ENCODE results near the gene FSCN2. TPM values are rescaled to one million over a fixed set of nuclear protein-coding genes. Genes with fewer than 3 reads are reported as not detected.

FSCN2 gene
- total and polyA plus RNA-seq, 2 of the 4 experiments (the other 2 are of a cell fraction): 0.18 to 0.84 TPM

DNA sequence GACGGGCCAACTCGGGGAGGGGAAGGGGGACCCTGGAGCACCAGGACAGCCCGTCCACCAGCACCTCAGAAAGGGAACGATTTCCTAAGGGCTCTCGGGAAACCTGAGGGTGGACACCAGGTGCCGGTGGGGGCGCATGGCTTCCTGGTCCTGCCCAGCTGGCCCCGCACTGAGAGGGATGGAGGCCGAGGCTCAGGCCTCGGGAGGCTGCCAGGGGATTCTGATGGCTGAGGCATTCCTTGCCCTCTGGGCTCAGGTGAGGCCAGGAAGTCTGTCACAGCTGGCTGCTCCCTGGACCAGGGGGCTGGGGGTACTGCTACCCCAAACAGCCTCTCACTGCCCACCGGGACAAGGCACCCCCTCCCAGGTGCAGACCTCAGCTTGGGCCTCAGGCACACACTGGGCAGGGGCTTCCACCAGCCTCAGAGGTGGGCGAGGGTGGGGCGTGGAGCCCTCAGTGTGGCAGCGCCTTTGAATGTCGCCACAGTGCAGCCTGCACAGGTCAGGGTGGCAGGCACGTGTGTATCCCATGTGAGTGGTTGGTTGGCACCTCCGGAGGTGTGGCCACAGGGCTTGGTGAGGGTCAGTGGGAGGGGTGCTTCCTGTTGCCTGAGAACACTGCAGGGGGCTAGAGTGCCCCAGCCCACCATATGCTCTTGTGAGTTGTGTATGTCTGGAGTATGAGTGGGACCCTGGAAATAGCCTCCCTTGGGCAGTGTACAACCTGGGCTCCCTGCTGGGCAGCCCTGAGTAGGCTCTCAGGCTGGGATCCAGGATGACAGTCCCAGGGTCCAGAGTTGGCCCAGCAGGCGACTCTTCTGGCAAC, 3.9 kb upstream of the FSCN2 start:
- Histone ChIP-seq H3K9me3 (ENCODE audit: control insufficient read depth, insufficient read depth, low read length) (no peaks in the 10 kb centered on the region), H4K5ac (ENCODE audit: low read depth, low read length) (no peak overlapping the region), H2BK5ac (ENCODE audit: low read depth, low read length, poor library complexity, severe bottlenecking) (no peak overlapping the region), H2BK20ac (ENCODE audit: low read depth, low read length) (no peak overlapping the region), H3K27me3 (ENCODE audit: control insufficient read depth, insufficient read depth, low read length) (peaks cover 8% of the 10 kb centered on the region), H3K9me1 (ENCODE audit: insufficient read depth, low read length) (peaks cover 5% of the 10 kb centered on the region; the same call in 1 of the 2 replicates), H3K4ac (ENCODE audit: low read depth, low read length) (no peak overlapping the region), H3K4me3 (ENCODE audit: insufficient read depth, low read depth, low read length) (no peak overlapping the region), H4K20me1 (ENCODE audit: insufficient read depth, low read length) (peaks cover 35% of the 10 kb centered on the region), H3K14ac (replicated peaks; ENCODE audit: low read depth, low read length) (no peak overlapping the region), H3K23ac (ENCODE audit: low read depth, low read length) (no peak overlapping the region), H2AK9ac (replicated peaks; ENCODE audit: low read depth, low read length, poor library complexity) (peak overlapping the region; percentile 72), H3K79me1 (ENCODE audit: low read depth in 1 of 2, low read length in 2 of 2) (peaks cover 0 to 10% of the 10 kb centered on the region in 2 experiments; a peak in 1 of 4 replicates), H3K18ac (ENCODE audit: low read depth, low read length) (no peak overlapping the region), H3K4me1 (ENCODE audit: control insufficient read depth, insufficient read depth, low read length) (peaks cover 11% of the 10 kb centered on the region), H2BK120ac (ENCODE audit: low read depth, low read length) (no peak overlapping the region), H3K56ac (ENCODE audit: extremely low read depth, insufficient read depth, low read length) (no peak overlapping the region), H2AK5ac (ENCODE audit: low read depth, low read length) (no peak overlapping the region), H4K91ac (ENCODE audit: insufficient read depth, low read depth, low read length) (no peak overlapping the region), H3K36me3 (ENCODE audit: control insufficient read depth, insufficient read depth, low read length) (no peaks in the 10 kb centered on the region), H3K4me2 (ENCODE audit: low read depth, low read length) (no peak overlapping the region), H2BK15ac (ENCODE audit: low read depth, low read length) (no peak overlapping the region), H3K9ac (ENCODE audit: low read depth, low read length) (no peak overlapping the region), H3K27ac (ENCODE audit: insufficient read depth, low read length) (no peak overlapping the region), H4K8ac (ENCODE audit: low read depth in 2 of 2, low read length in 2 of 2) (no peak overlapping the region), H2AFZ (replicated peaks; ENCODE audit: low read length, poor library complexity) (peak overlapping the region; percentile 67)
- POLR2A ChIA-PET (ENCODE audit: unreplicated experiment): interaction anchor here (0.6 kb wide), 1 partner anchor 39 kb away, joined by 3 read pairs; no protein-coding TSS in a partner anchor
- BruUV-seq (replicated peaks): no TSS peak
- TF ChIP-seq MXI1 (IDR thresholded peaks at IDR 0.05; ENCODE audit: borderline replicate concordance, low read depth, low read length): no peak
- TF ChIP-seq ELK1 (IDR thresholded peaks at IDR 0.05; ENCODE audit: borderline replicate concordance, low read depth, low read length): no peak
- TF ChIP-seq, protein P1, sequence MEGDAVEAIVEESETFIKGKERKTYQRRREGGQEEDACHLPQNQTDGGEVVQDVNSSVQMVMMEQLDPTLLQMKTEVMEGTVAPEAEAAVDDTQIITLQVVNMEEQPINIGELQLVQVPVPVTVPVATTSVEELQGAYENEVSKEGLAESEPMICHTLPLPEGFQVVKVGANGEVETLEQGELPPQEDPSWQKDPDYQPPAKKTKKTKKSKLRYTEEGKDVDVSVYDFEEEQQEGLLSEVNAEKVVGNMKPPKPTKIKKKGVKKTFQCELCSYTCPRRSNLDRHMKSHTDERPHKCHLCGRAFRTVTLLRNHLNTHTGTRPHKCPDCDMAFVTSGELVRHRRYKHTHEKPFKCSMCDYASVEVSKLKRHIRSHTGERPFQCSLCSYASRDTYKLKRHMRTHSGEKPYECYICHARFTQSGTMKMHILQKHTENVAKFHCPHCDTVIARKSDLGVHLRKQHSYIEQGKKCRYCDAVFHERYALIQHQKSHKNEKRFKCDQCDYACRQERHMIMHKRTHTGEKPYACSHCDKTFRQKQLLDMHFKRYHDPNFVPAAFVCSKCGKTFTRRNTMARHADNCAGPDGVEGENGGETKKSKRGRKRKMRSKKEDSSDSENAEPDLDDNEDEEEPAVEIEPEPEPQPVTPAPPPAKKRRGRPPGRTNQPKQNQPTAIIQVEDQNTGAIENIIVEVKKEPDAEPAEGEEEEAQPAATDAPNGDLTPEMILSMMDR (conservative IDR thresholded peaks at IDR 0.05; ENCODE audit: low read depth, low read length): no peak
- CTCF ChIA-PET: no interaction called here
- no peak for DNase-seq
- dilution Hi-C loops (cut with HindIII; ENCODE audit: low sequenced_read_pairs, unreplicated experiment) (no loop called here), in situ Hi-C loops (cut with MboI; ENCODE audit: low sequenced_read_pairs) (no loop called here), intact Hi-C loops (cut with micrococcal nuclease) (no loop called here)
- 85% methylated on average over 9 of the region's 18 CpGs; no CpG with 5 or more reads in 1 of the 2 experiments for WGBS, 2 experiments (ENCODE audit: extremely low coverage in 2 of 2, insufficient read length in 1 of 2)
- no peak for ATAC-seq (ENCODE audit: low read depth)

All from IMR-90 (cell line).